DOHH2 (cell line): Measurements from ENCODE around the gene GALNT17.

Source experiments
- H3F3A ChIP-seq: fragments of 200-600 bp; sonication (generic), shearing (Covaris generic); 2 replicates; pipeline ENCODE4 v1.6.0; 2016; ENCODE audit warnings: antibody characterized with exemption, mild to moderate bottlenecking; ENCODE audit not compliant: control insufficient read depth, insufficient read depth
- H3K27ac ChIP-seq: fragments of 200-600 bp; sonication (generic); 2 replicates; pipeline ENCODE4 v1.5.1; 2014; ENCODE audit warnings: low read depth, mild to moderate bottlenecking, low read length, moderate library complexity
- H3K27me3 ChIP-seq: fragments of 200-600 bp; sonication (generic); 2 replicates; pipeline ENCODE4 v1.6.1; 2014; ENCODE audit warnings: mild to moderate bottlenecking, low read length, mixed read lengths; ENCODE audit not compliant: control insufficient read depth
- H3K36me3 ChIP-seq: fragments of 200-600 bp; sonication (generic); 2 replicates; pipeline ENCODE4 v1.6.1; 2014; ENCODE audit warnings: mild to moderate bottlenecking, low read length, moderate library complexity, mixed read lengths; ENCODE audit not compliant: control insufficient read depth
- H3K4me1 ChIP-seq: fragments of 200-600 bp; sonication (generic); 2 replicates; pipeline ENCODE4 v1.6.1; 2014; ENCODE audit warnings: mild to moderate bottlenecking, low read length, mixed read lengths; ENCODE audit not compliant: control insufficient read depth
- H3K4me2 ChIP-seq: fragments of 200-600 bp; sonication (generic); 2 replicates; pipeline ENCODE4 v1.6.0; 2014; ENCODE audit warnings: mild to moderate bottlenecking, low read length, moderate library complexity
- H3K4me3 ChIP-seq: fragments of 200-600 bp; sonication (generic); 2 replicates; pipeline ENCODE4 v1.5.1; 2014; ENCODE audit warnings: mild to moderate bottlenecking, low read length, mixed read lengths
- H3K79me2 ChIP-seq: fragments of 200-600 bp; sonication (generic); 2 replicates; pipeline ENCODE4 v1.6.1; 2014; ENCODE audit warnings: mild to moderate bottlenecking, low read length, mixed read lengths; ENCODE audit not compliant: control insufficient read depth
- H3K9me2 ChIP-seq: fragments of 200-600 bp; sonication (generic); replicated peaks from 2 replicates; pipeline ENCODE4 v1.6.1; 2014; ENCODE audit warnings: mild to moderate bottlenecking, low read length, mixed read lengths; ENCODE audit not compliant: control insufficient read depth
- H3K9me3 ChIP-seq: fragments of 200-600 bp; sonication (generic); 2 replicates; pipeline ENCODE4 v1.6.1; 2014; ENCODE audit warnings: antibody characterized with exemption, low read length, mixed read lengths; ENCODE audit not compliant: control insufficient read depth, insufficient read depth
- H4K20me1 ChIP-seq: fragments of 200-600 bp; sonication (generic); 2 replicates; pipeline ENCODE4 v1.6.0; 2014; ENCODE audit warnings: low read depth, mild to moderate bottlenecking, antibody characterized with exemption, low read length, moderate library complexity; ENCODE audit not compliant: control insufficient read depth, insufficient read depth
- CTCF ChIP-seq: fragments of 200-600 bp; sonication (generic); IDR thresholded peaks from one replicate; pipeline ENCODE4 v1.5.1; 2014; ENCODE audit warnings: antibody characterized with exemption, mild to moderate bottlenecking, low read depth, low read length; ENCODE audit not compliant: poor library complexity, severe bottlenecking
- EZH2phosphoT487 ChIP-seq: fragments of 200-600 bp; sonication (generic); IDR thresholded peaks from 2 replicates; pipeline ENCODE4 v1.6.1; 2017; ENCODE audit warnings: borderline replicate concordance, mild to moderate bottlenecking, antibody characterized with exemption, low read length, moderate library complexity, mixed read lengths

GALNT17 gene

DNA sequence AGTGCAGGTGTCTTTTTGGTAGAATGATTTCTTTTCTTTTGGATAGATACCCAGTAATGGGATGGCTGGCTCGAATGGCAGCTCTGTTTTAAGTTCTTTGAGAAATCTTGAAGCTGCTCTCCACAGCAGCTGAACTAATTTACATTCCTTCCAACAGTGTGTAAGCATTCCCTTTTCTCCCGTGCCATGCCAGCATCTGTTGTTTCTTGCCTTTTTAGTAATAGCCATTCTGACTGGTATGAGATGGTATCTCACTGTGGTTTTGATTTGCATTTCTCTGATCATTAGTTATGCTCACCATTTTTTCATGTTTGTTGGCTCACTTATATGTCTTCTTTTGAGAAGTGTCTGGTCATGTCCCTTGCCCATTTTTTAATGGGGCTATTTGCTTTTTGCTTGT is 486.3 kb downstream of the GALNT17 start:
- Histone ChIP-seq H3K4me3 (no peak overlapping the region), H3K9me3 (no peaks in the 10 kb centered on the region), H3F3A (no peaks in the 10 kb centered on the region), H4K20me1 (no peaks in the 10 kb centered on the region), H3K79me2 (no peaks in the 10 kb centered on the region), H3K4me2 (no peak overlapping the region), H3K36me3 (no peaks in the 10 kb centered on the region), H3K9me2 (no peaks in the 10 kb centered on the region), H3K4me1 (no peaks in the 10 kb centered on the region), H3K27ac (no peak overlapping the region), H3K27me3 (no peaks in the 10 kb centered on the region)
- TF ChIP-seq EZH2phosphoT487 (no peak), CTCF (no peak)

DNA sequence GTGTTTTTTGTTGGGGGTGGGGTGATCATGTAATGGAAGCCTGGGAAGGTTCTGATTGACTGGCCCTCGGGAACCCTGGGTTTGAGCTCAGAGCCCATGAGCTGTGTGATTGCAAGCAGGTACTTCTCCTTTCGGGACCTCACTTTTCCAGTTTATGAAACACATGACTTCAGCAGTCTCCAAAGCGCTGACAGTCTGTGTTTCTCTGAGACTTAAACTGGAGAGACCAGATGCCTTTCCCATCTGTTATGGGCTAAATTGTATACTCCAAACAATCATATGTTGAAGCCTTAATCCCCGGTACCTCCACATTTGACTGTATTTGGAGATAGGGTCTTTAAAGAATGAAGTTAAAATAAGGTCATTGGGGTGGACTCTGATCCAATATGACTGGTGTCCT is 493.6 kb downstream of the GALNT17 start:
- no peaks in the 10 kb centered on the region for H4K20me1 ChIP-seq
- no peak overlapping the region for H3K27ac ChIP-seq
- TF ChIP-seq CTCF (no peak), EZH2phosphoT487 (no peak)
- H3K4me3 ChIP-seq: no peak overlapping the region
- no peaks in the 10 kb centered on the region for H3K4me1 ChIP-seq
- no peaks in the 10 kb centered on the region for H3K27me3 ChIP-seq
- no peak overlapping the region for H3K4me2 ChIP-seq
- H3K36me3 ChIP-seq: no peaks in the 10 kb centered on the region
- no peaks in the 10 kb centered on the region for H3F3A ChIP-seq
- H3K9me2 ChIP-seq: no peaks in the 10 kb centered on the region
- H3K9me3 ChIP-seq: peaks cover 13% of the 10 kb centered on the region; the same call in 1 of the 2 replicates
- no peaks in the 10 kb centered on the region for H3K79me2 ChIP-seq

DNA sequence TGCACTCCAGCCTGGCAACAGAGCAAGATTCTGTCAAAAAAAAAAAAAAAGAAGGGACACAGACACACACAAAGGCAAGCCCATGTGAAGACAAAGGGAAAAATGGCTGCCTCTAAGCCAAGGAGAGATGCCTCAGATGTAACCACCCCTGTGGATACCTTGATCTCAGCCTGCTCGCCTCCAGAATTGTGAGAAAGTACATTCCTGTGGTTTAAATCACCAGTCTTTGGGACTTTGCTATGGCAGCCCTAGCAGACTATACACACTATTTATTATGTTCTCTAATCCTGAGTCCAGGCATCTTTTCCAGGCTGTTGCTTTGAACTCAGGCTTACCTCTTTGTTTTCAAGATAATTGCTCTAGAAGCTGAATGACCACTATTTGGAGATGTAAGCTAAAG is 494.3 kb downstream of the GALNT17 start:
- H4K20me1 ChIP-seq: no peaks in the 10 kb centered on the region
- TF ChIP-seq EZH2phosphoT487 (no peak), CTCF (no peak)
- H3K27ac ChIP-seq: no peak overlapping the region
- H3K4me1 ChIP-seq: no peaks in the 10 kb centered on the region
- no peaks in the 10 kb centered on the region for H3K36me3 ChIP-seq
- no peaks in the 10 kb centered on the region for H3K27me3 ChIP-seq
- no peak overlapping the region for H3K4me2 ChIP-seq
- H3K79me2 ChIP-seq: no peaks in the 10 kb centered on the region
- H3K9me3 ChIP-seq: peaks cover 13% of the 10 kb centered on the region; the same call in 1 of the 2 replicates
- no peak overlapping the region for H3K4me3 ChIP-seq
- no peaks in the 10 kb centered on the region for H3F3A ChIP-seq
- no peaks in the 10 kb centered on the region for H3K9me2 ChIP-seq

- H3K9me3 ChIP-seq: peaks cover 13% of the 10 kb centered on the region; the same call in 1 of the 2 replicates
- no peaks in the 10 kb centered on the region for H3K36me3 ChIP-seq
- TF ChIP-seq EZH2phosphoT487: no peak
- TF ChIP-seq CTCF: no peak
- H3K79me2 ChIP-seq: no peaks in the 10 kb centered on the region
- no peaks in the 10 kb centered on the region for H3F3A ChIP-seq
- no peaks in the 10 kb centered on the region for H4K20me1 ChIP-seq
- no peak overlapping the region for H3K4me2 ChIP-seq
- no peak overlapping the region for H3K27ac ChIP-seq
- H3K27me3 ChIP-seq: no peaks in the 10 kb centered on the region
- no peaks in the 10 kb centered on the region for H3K4me1 ChIP-seq
- H3K4me3 ChIP-seq: no peak overlapping the region
- H3K9me2 ChIP-seq: no peaks in the 10 kb centered on the region
Observed at GRCh38 chr7:71627651-71628050, 495.7 kb downstream of the GALNT17 start.
